ENCODE measurements around the gene MRPL23. TPM values are rescaled to one million over a fixed set of nuclear protein-coding genes. Genes with fewer than 3 reads are reported as not detected.
"Not testable (repeated sequence)": the region's sequence is repeated elsewhere in the genome, so short reads cannot be mapped to it uniquely, and the experiment has no call there.

MRPL23 gene
- polyA plus RNA-seq, 1 donor (not counting 4 experiments of a cell fraction or from before 2014, with no cell fraction given): 68.2 TPM

- no peak overlapping the region for H2AFZ ChIP-seq (ENCODE audit: control insufficient read depth, low read length)
- dilution Hi-C loops (cut with MboI; ENCODE audit: extremely low pct_ligation_motif_present, low sequenced_read_pairs): no loop called here
- no peak for DNase-seq (ENCODE audit: low read depth, low spot score)
- H3K4me2 ChIP-seq (ENCODE audit: control insufficient read depth, extremely low read depth, insufficient read depth, low read depth, low read length): no peak overlapping the region
- H3K4me1 ChIP-seq (ENCODE audit: control insufficient read depth, extremely low read depth, insufficient read depth, low read length): peaks cover 14% of the 10 kb centered on the region
- H3K4me3 ChIP-seq (ENCODE audit: control insufficient read depth in 2 of 3, extremely low read depth in 1 of 3, insufficient read depth in 2 of 3, low read depth in 1 of 3, low read length in 3 of 3): no peak overlapping the region
- H3K9me1 ChIP-seq (ENCODE audit: control insufficient read depth, extremely low read depth, insufficient read depth, low read length): no peaks in the 10 kb centered on the region
- H3K79me2 ChIP-seq (ENCODE audit: control insufficient read depth, insufficient read depth, low read length): no peaks in the 10 kb centered on the region
- no peaks in the 10 kb centered on the region for H3K36me3 ChIP-seq (ENCODE audit: control insufficient read depth in 2 of 2, extremely low read depth in 1 of 2, insufficient read depth in 2 of 2, low read length in 2 of 2)
- no peaks in the 10 kb centered on the region for H4K20me1 ChIP-seq (ENCODE audit: control insufficient read depth, extremely low read depth, insufficient read depth, low read length)
- no peak overlapping the region for H3K9ac ChIP-seq (ENCODE audit: control insufficient read depth, extremely low read depth, insufficient read depth, low read length)
- TF ChIP-seq CTCF (optimal IDR thresholded peaks at IDR 0.05 in 1 of 3, IDR thresholded peaks at IDR 0.05 in 1 of 3, conservative IDR thresholded peaks at IDR 0.05 in 1 of 3; ENCODE audit: extremely low read depth in 1 of 3, insufficient read depth in 2 of 3, low read length in 3 of 3) (no peak), EZH2 (IDR thresholded peaks at IDR 0.05; ENCODE audit: low read length) (no peak)
- FAIRE-seq: no peak
- H3K9me3 ChIP-seq (ENCODE audit: control insufficient read depth, low read depth, low read length): no peaks in the 10 kb centered on the region
- H3K27ac ChIP-seq (ENCODE audit: control insufficient read depth, insufficient read depth, low read length): no peak overlapping the region
- no peaks in the 10 kb centered on the region for H3K27me3 ChIP-seq (ENCODE audit: control insufficient read depth, extremely low read depth, insufficient read depth, low read length)
Measured at GRCh38 chr11:1939006-1939625, 8.0 kb upstream of the MRPL23 start.

DNA sequence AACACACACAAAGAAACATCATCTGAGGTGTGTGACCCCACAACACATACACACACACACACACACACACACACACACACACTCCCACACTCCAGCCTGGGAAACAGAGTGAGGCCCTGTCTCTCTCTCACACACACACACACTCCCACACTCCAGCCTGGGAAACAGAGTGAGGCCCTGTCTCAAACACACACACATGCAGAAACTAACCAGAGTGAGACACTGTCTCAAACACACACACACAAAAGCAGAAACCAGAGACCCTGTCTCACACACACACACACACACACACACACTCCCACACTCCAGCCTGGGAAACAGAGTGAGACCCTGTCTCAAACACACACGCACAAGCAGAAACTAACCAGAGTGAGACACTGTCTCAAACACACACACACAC, 7.3 kb upstream of the MRPL23 start:
- H3K4me3 ChIP-seq (ENCODE audit: control insufficient read depth in 2 of 3, extremely low read depth in 1 of 3, insufficient read depth in 2 of 3, low read depth in 1 of 3, low read length in 3 of 3); dilution Hi-C loops (cut with MboI; ENCODE audit: extremely low pct_ligation_motif_present, low sequenced_read_pairs); H4K20me1 ChIP-seq (ENCODE audit: control insufficient read depth, extremely low read depth, insufficient read depth, low read length); H3K9me1 ChIP-seq (ENCODE audit: control insufficient read depth, extremely low read depth, insufficient read depth, low read length); H3K4me2 ChIP-seq (ENCODE audit: control insufficient read depth, extremely low read depth, insufficient read depth, low read depth, low read length); H2AFZ ChIP-seq (ENCODE audit: control insufficient read depth, low read length); DNase-seq (ENCODE audit: low read depth, low spot score); H3K9me3 ChIP-seq (ENCODE audit: control insufficient read depth, low read depth, low read length); FAIRE-seq; H3K9ac ChIP-seq (ENCODE audit: control insufficient read depth, extremely low read depth, insufficient read depth, low read length); H3K79me2 ChIP-seq (ENCODE audit: control insufficient read depth, insufficient read depth, low read length); H3K27ac ChIP-seq (ENCODE audit: control insufficient read depth, insufficient read depth, low read length); H3K27me3 ChIP-seq (ENCODE audit: control insufficient read depth, extremely low read depth, insufficient read depth, low read length); H3K36me3 ChIP-seq (ENCODE audit: control insufficient read depth in 2 of 2, extremely low read depth in 1 of 2, insufficient read depth in 2 of 2, low read length in 2 of 2): not testable (repeated sequence)
- peaks cover 15% of the 10 kb centered on the region for H3K4me1 ChIP-seq (ENCODE audit: control insufficient read depth, extremely low read depth, insufficient read depth, low read length)

Measured in keratinocyte (primary cell).